Measurements from ENCODE around the gene SNRNP200.

Gene SNRNP200

GRCh38 chr2:96320326-96320725 lies 15.0 kb upstream of the SNRNP200 start:
- no peak for DNase-seq (ENCODE audit: low read depth in 1 of 2, low spot score in 1 of 2)
- Histone ChIP-seq H3K27ac (replicated peaks) (no peak overlapping the region), H3K27me3 (ENCODE audit: insufficient read depth, poor library complexity, severe bottlenecking) (peaks cover 6% of the 10 kb centered on the region), H3K4me3 (replicated peaks; ENCODE audit: insufficient read depth, low read length) (no peak overlapping the region)
- TF ChIP-seq POLR2AphosphoS5 (IDR thresholded peaks at IDR 0.05; ENCODE audit: low read depth) (no peak), CTCF (IDR thresholded peaks at IDR 0.05; ENCODE audit: insufficient read depth, low read length) (no peak), GABPA (IDR thresholded peaks at IDR 0.05; ENCODE audit: low read depth) (no peak), SPI1 (IDR thresholded peaks at IDR 0.05; ENCODE audit: borderline replicate concordance, low read depth) (no peak), REST (IDR thresholded peaks at IDR 0.05; ENCODE audit: insufficient replicate concordance, low read depth) (no peak)

GRCh38 chr2:96319396-96319795 lies 14.1 kb upstream of the SNRNP200 start:
- Histone ChIP-seq H3K27ac (replicated peaks) (no peak overlapping the region), H3K4me3 (replicated peaks; ENCODE audit: insufficient read depth, low read length) (no peak overlapping the region), H3K27me3 (ENCODE audit: insufficient read depth, poor library complexity, severe bottlenecking) (peaks cover 6% of the 10 kb centered on the region)
- TF ChIP-seq POLR2AphosphoS5 (IDR thresholded peaks at IDR 0.05; ENCODE audit: low read depth) (no peak), CTCF (IDR thresholded peaks at IDR 0.05; ENCODE audit: insufficient read depth, low read length) (no peak), SPI1 (IDR thresholded peaks at IDR 0.05; ENCODE audit: borderline replicate concordance, low read depth) (no peak), REST (IDR thresholded peaks at IDR 0.05; ENCODE audit: insufficient replicate concordance, low read depth) (no peak), GABPA (IDR thresholded peaks at IDR 0.05; ENCODE audit: low read depth) (no peak)
- no peak for DNase-seq (ENCODE audit: low read depth in 1 of 2, low spot score in 1 of 2)

GRCh38 chr2:96318723-96319122 lies 13.4 kb upstream of the SNRNP200 start:
- no peak for TF ChIP-seq POLR2AphosphoS5 (IDR thresholded peaks at IDR 0.05; ENCODE audit: low read depth)
- no peak for TF ChIP-seq CTCF (IDR thresholded peaks at IDR 0.05; ENCODE audit: insufficient read depth, low read length)
- TF ChIP-seq SPI1 (IDR thresholded peaks at IDR 0.05; ENCODE audit: borderline replicate concordance, low read depth), result no peak
- TF ChIP-seq REST (IDR thresholded peaks at IDR 0.05; ENCODE audit: insufficient replicate concordance, low read depth), result no peak
- TF ChIP-seq GABPA (IDR thresholded peaks at IDR 0.05; ENCODE audit: low read depth), result no peak
- Histone ChIP-seq H3K27ac (replicated peaks) (no peak overlapping the region), H3K27me3 (ENCODE audit: insufficient read depth, poor library complexity, severe bottlenecking) (peaks cover 6% of the 10 kb centered on the region), H3K4me3 (replicated peaks; ENCODE audit: insufficient read depth, low read length) (no peak overlapping the region)
- no peak for DNase-seq (ENCODE audit: low read depth in 1 of 2, low spot score in 1 of 2)

Measured in HL-60 (cell line).